GM19455 (cell line): ENCODE data around the gene DHDH.
"Not testable (repeated sequence)": the region's sequence is repeated elsewhere in the genome, so short reads cannot be mapped to it uniquely, and the experiment has no call there.

Source experiments
- ATAC-seq: cut with Tn5 transposase; IDR thresholded peaks from one replicate; pipeline ENCODE4 v1.9.1; 2021; ENCODE audit not compliant: unreplicated experiment

The DHDH gene

GRCh38 chr19:48933382-48933932 lies at the start of gene DHDH:
Gene DHDH, plus strand, starts transcription at chr19:48933699. Its CDS starts 23 bp downstream, at chr19:48933722.
- ATAC-seq, result peak; percentile 53

DNA sequence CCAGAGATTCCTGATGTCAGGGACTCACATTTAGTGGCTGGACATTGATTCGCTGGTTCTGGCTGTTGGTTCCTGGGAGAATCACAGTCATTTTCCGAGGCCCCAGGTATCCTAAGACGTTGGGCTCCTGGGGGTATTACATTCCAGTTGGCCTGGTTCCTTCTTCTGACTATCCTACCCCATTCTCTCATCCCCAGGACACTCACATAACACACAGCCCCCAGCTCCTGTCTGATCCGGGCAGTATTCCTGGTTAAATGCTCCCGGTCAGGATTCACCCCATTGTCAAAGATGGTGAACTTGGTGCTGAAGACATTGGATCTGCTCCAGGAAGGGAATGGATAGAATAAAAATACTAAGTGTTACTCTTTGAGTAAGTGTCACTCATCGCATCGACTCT lies 49.8 kb upstream of the DHDH start:
- ATAC-seq, result no peak

- ATAC-seq, result no peak
These were observed 45.5 kb upstream of the DHDH start for GRCh38 chr19:48887861-48888612.

GRCh38 chr19:48889496-48889895 lies 44.0 kb upstream of the DHDH start:
- not testable (repeated sequence) for ATAC-seq

DNA sequence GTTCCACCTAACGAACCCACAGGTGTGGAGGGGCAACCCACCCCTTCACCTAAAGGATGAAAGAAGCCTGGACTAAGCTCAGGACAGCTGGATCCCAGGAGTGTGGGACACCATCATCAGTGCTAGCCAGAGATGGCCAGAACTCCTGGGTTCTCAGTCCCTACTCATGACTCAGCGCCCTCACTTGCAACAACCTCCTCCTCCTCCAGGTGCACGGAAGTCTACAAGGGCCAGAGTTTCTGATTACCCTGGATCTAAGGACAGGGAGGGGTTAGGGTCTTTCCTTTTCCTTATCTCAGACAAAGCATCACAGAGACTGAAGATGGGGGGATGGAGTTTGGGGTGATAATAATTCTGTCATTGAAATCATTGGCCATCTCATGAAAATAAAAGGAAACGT lies 42.9 kb upstream of the DHDH start:
- ATAC-seq, result no peak

GRCh38 chr19:48895226-48895625 lies 38.3 kb upstream of the DHDH start:
- ATAC-seq, result no peak

DNA sequence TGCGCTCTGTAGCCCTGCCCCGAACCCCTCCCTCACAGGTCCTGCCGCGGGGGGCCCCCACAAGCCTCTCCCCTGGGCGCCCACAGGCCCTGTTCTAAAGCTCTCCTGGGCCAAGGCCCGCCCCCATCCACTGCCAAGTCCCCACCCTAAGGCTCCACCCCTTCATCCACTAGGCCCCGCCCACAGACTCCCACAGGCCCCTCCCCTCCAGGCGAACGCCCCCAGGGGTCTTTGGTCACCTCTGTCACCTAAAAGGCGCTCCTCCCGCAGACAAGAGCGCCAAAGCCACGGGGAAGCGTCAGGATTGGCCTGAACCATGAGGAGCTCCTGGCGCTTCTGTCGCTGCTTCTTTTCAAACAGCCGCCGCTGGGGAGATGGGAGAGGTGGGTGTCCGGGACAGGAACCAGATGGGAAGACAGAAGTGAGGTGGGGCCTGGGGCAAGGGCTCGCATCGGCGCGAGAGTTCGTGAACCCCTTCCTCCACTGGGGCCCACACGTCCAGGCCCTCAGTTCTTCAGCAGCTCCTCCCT lies 37.2 kb upstream of the DHDH start:
- ATAC-seq, result no peak

DNA sequence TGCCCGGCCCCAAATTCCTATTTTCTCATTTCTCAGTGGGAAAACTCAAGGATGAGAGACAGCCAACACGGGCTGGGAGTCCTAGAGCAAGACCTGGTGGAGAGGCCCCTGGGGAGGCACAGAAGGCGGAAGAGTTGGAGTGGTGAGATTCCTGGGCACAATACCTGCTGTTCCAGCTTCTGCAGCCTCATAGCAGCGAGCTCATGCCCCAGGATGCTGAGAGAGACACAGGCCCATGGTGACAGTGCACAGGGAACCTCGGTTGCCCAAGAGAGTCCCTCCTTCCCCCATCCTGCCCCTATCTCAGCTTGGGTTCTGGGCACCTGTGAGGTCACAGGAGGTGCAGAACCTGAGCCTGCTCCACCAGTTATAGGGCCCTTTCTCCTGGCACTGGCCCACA lies 36.3 kb upstream of the DHDH start:
- ATAC-seq, result no peak

DNA sequence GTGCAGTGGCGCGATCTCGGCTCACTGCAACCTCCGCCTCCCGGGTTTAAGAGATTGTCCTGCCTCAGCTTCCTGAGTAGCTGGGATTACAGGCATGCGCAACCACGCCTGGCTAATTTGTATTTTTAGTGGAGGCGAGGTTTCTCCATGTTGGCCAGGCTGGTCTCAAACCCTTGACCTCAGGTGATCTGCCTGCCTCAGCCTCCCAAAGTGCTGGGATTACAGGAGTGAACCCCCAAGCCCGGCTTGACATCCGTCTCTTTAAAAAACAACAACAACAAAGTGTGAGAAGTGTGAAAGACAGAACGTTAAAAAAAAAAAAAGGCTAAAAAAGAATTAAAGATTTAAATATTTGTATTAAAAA lies 34.1 kb upstream of the DHDH start:
- ATAC-seq, result not testable (repeated sequence)

- peak; percentile 91 for ATAC-seq
These were observed 33.6 kb upstream of the DHDH start, which contains the start of gene NUCB1 for GRCh38 chr19:48899781-48900476. Gene NUCB1, plus strand, starts transcription at chr19:48900312. Its CDS starts 485 bp downstream, at chr19:48900797.

- no peak for ATAC-seq
These were observed 32.8 kb upstream of the DHDH start for GRCh38 chr19:48900477-48901406.

- not testable (repeated sequence) for ATAC-seq
These were observed 31.2 kb upstream of the DHDH start for GRCh38 chr19:48902291-48902690.

- ATAC-seq, result not testable (repeated sequence)
These were observed 29.7 kb upstream of the DHDH start for GRCh38 chr19:48903788-48904187.

DNA sequence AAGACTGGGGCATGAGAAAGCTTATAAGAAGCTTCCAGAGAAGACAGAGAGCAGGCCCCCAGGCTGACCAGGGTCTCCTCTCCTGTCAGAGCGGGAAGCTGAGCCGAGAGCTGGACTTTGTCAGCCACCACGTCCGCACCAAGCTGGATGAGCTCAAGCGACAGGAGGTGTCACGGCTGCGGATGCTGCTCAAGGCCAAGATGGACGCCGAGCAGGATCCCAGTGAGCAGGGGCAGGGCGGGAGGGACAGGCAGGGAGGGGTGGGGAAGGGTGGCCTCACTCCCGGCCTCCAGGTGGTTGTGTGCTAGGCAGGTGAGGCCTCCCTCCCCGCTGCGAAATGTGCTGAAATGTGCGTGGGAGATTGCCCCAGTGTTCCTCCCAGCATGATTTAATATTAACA lies 27.8 kb upstream of the DHDH start:
- no peak for ATAC-seq

DNA sequence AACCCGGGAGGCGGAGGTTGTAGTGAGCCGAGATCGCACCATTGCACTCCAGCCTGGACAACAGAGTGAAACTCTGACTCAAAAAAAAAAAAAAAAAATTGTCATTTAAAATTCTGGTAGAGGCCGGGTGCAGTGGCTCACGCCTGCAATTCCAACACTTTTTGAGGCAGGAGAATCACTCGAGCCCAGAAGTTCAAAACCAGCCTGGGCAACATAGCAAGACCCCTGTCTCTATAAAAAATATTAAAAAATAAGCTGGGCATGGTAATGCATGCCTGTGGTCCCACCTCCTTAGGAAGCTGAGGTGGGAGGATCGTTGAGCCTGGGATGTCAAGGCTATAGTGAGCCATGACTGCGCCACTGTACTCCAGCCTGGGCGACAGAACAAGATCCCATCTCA lies 27.2 kb upstream of the DHDH start:
- ATAC-seq, result no peak

- ATAC-seq, result no peak
These were observed 25.8 kb upstream of the DHDH start for GRCh38 chr19:48907671-48908070.

GRCh38 chr19:48909424-48910077 lies 23.9 kb upstream of the DHDH start:
- not testable (repeated sequence) for ATAC-seq

DNA sequence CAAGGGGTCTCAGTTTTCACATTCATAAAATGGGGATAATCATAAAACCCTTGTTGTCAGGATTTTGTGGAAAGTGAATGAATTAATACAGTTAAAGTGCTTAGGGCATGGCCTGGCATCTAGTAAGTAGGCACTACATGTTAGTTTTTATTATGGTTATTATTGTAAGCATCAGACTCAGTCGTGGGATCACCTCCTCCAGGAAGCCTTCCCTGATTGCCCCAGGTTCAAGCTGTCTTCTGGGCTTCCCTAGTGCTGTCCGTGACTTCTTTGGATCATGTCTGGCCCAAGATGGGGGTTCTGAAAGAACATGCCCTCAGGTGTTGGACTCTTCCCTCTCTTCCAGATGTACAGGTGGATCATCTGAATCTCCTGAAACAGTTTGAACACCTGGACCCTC lies 22.7 kb upstream of the DHDH start:
- ATAC-seq, result no peak

GRCh38 chr19:48913114-48913889 lies 20.2 kb upstream of the DHDH start:
- no peak for ATAC-seq

- no peak for ATAC-seq
These were observed 19.3 kb upstream of the DHDH start for GRCh38 chr19:48914181-48914580.
